Glutamatergic neuron (in vitro differentiated cells): ENCODE measurements around the gene TMEM123. TPM values are rescaled to one million over a fixed set of nuclear protein-coding genes. Genes with fewer than 3 reads are reported as not detected.

Source experiments
- DNase-seq: peaks from one replicate; pipeline ENCODE4 v3.0.0; 2022
- H3K27ac Mint-ChIP-seq: one replicate; pipeline ENCODE4 v1.8.0; 2020; ENCODE audit warnings: mild to moderate bottlenecking, mixed read lengths, inconsistent platforms; ENCODE audit not compliant: unreplicated experiment
- H3K27me3 Mint-ChIP-seq: one replicate; pipeline ENCODE4 v1.8.0; 2020; ENCODE audit warnings: mild to moderate bottlenecking, moderate library complexity, mixed read lengths, inconsistent platforms; ENCODE audit not compliant: unreplicated experiment
- H3K36me3 Mint-ChIP-seq: one replicate; pipeline ENCODE4 v1.8.0; 2020; ENCODE audit warnings: mild to moderate bottlenecking, mixed read lengths, inconsistent platforms; ENCODE audit not compliant: unreplicated experiment
- H3K4me1 Mint-ChIP-seq: one replicate; pipeline ENCODE4 v1.8.0; 2020; ENCODE audit warnings: mild to moderate bottlenecking, low read depth, mixed read lengths, inconsistent platforms; ENCODE audit not compliant: unreplicated experiment
- H3K4me3 Mint-ChIP-seq: one replicate; pipeline ENCODE4 v1.8.0; 2020; ENCODE audit warnings: mild to moderate bottlenecking, mixed read lengths, inconsistent platforms; ENCODE audit not compliant: unreplicated experiment
- H3K9me3 Mint-ChIP-seq: one replicate; pipeline ENCODE4 v1.8.0; 2020; ENCODE audit warnings: mild to moderate bottlenecking, moderate library complexity, mixed read lengths, inconsistent platforms; ENCODE audit not compliant: unreplicated experiment
- CTCF ChIP-seq: fragments of 200-600 bp; sonication (generic); IDR thresholded peaks from one replicate; pipeline ENCODE4 v1.5.0; 2021; ENCODE audit not compliant: partially characterized antibody, unreplicated experiment
- total RNA-seq: library from RNA; stranded (reverse); fragmentation: NEBNext Ultra II Directional; extraction: Animal tissue kit (Norgen Biotek cat#: 25700); gene quantifications from one replicate; pipeline ENCODE4 v1.2.1, GENCODE V29; 2021; ENCODE audit not compliant: unreplicated experiment

The TMEM123 gene
- total RNA-seq, 1 donor from 2014 or later: 18.1 TPM

- H3K36me3 Mint-ChIP-seq: no peaks in the 10 kb centered on the region
- H3K4me3 Mint-ChIP-seq: no peak overlapping the region
- no peaks in the 10 kb centered on the region for H3K9me3 Mint-ChIP-seq
- peaks cover 12% of the 10 kb centered on the region for H3K4me1 Mint-ChIP-seq
- H3K27ac Mint-ChIP-seq: no peak overlapping the region
- H3K27me3 Mint-ChIP-seq: no peaks in the 10 kb centered on the region
- TF ChIP-seq CTCF: no peak
- no peak for DNase-seq
These were observed 44.7 kb downstream of the TMEM123 start for GRCh38 chr11:102407901-102408300.

GRCh38 chr11:102406099-102406498 is 46.5 kb downstream of the TMEM123 start:
- Mint-ChIP-seq H3K27me3 (no peaks in the 10 kb centered on the region), H3K9me3 (no peaks in the 10 kb centered on the region), H3K36me3 (no peaks in the 10 kb centered on the region), H3K4me3 (no peak overlapping the region), H3K27ac (no peak overlapping the region), H3K4me1 (peaks cover 12% of the 10 kb centered on the region)
- no peak for DNase-seq
- TF ChIP-seq CTCF: no peak

DNA sequence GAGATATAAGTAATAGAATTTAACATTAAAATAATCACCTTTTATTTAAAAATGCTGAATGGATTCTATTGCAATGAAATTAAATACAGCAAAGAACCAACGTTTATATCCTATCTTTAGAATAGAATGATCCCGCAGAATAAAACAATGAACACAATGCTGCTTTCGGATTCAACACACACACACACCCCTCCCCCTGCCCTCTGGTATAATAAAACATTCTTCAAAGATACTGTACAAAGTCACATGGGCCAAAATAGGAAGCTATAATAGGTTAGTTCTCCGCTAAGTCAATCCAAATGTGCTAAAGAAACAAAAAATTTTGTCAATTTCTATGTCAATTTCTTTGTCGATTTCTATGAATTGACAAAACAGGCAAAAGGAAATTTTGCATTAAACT is 47.1 kb downstream of the TMEM123 start:
- Mint-ChIP-seq H3K27me3 (peaks cover 2% of the 10 kb centered on the region), H3K9me3 (no peaks in the 10 kb centered on the region), H3K4me1 (peaks cover 11% of the 10 kb centered on the region), H3K27ac (no peak overlapping the region), H3K4me3 (no peak overlapping the region), H3K36me3 (no peaks in the 10 kb centered on the region)
- TF ChIP-seq CTCF: no peak
- DNase-seq: no peak

DNA sequence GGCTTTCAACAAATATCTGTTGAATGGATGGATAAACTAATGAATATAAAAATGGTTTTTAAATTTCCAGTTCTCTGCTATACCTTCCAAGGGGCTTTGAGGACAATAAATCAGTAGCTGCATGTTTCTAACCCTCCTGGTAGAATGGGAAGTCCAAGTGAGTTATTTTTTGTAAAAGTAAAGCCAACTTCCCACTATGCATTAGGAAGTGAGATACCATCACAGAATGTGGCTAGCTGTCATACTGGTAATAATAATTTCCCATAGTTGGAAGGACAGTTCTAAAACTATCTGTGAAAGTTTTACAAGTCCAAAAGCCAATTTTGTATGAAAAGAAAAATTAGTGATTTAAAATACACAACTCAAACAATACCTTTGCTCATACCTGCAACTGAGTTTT is 50.0 kb downstream of the TMEM123 start:
- Mint-ChIP-seq H3K4me3 (no peak overlapping the region), H3K27ac (no peak overlapping the region), H3K36me3 (no peaks in the 10 kb centered on the region), H3K9me3 (no peaks in the 10 kb centered on the region), H3K4me1 (peaks cover 4% of the 10 kb centered on the region), H3K27me3 (peaks cover 3% of the 10 kb centered on the region)
- no peak for TF ChIP-seq CTCF
- no peak for DNase-seq

DNA sequence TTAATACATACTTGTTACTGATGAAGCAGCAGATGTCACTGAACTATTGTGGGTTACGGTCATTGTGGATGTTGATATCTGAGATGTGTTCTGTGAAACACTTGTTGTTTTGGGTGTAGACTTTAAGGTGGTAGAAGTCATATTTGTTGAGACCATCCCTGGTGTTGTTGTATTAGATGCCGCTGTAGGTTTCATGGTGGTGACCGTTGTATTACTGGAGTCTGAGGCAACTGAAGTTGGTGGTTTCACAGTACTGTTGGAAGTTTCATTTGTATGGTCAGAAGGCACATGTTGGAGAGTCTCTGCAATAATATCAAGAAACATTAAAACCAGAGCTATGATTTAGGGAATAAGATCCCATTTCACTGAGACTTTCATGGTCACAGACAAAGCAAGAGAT is 50.7 kb downstream of the TMEM123 start:
- H3K4me1 Mint-ChIP-seq: peaks cover under 1% of the 10 kb centered on the region
- H3K27ac Mint-ChIP-seq: no peak overlapping the region
- H3K27me3 Mint-ChIP-seq: peaks cover 3% of the 10 kb centered on the region
- no peak for DNase-seq
- H3K9me3 Mint-ChIP-seq: no peaks in the 10 kb centered on the region
- H3K4me3 Mint-ChIP-seq: no peak overlapping the region
- H3K36me3 Mint-ChIP-seq: no peaks in the 10 kb centered on the region
- TF ChIP-seq CTCF: no peak
